Neural crest cell (in vitro differentiated cells): ENCODE measurements around the gene RARRES1. TPM values are rescaled to one million over a fixed set of nuclear protein-coding genes. Genes with fewer than 3 reads are reported as not detected.

Source experiments
- DNase-seq: peaks from one replicate; pipeline ENCODE4 v3.0.0; 2021; ENCODE audit warnings: low read depth, mixed read lengths, low spot score
- H3K27ac Mint-ChIP-seq: one replicate; pipeline ENCODE4 v1.8.0; 2021; ENCODE audit warnings: mild to moderate bottlenecking, mixed read lengths; ENCODE audit not compliant: unreplicated experiment
- H3K27me3 Mint-ChIP-seq: 2 replicates; pipeline ENCODE4 v1.8.0; 2021; ENCODE audit warnings: low read depth, mild to moderate bottlenecking, mixed read lengths
- H3K36me3 Mint-ChIP-seq: 2 replicates; pipeline ENCODE4 v1.8.0; 2021; ENCODE audit warnings: low read depth, mild to moderate bottlenecking, mixed read lengths
- H3K4me1 Mint-ChIP-seq: 2 replicates; pipeline ENCODE4 v1.8.0; 2021; ENCODE audit warnings: mixed read lengths
- H3K4me3 Mint-ChIP-seq: one replicate; pipeline ENCODE4 v1.8.0; 2021; ENCODE audit warnings: mild to moderate bottlenecking, mixed read lengths
- H3K9me3 Mint-ChIP-seq: 2 replicates; pipeline ENCODE4 v1.8.0; 2021; ENCODE audit warnings: mixed read lengths
- CTCF ChIP-seq: fragments of 200-600 bp; sonication (generic); conservative IDR thresholded peaks from 2 replicates; pipeline ENCODE4 v1.5.0; 2021; ENCODE audit warnings: antibody characterized with exemption, mild to moderate bottlenecking
- total RNA-seq: library from RNA; stranded (reverse); gene quantifications from 2 replicates; pipeline ENCODE4 v1.2.1, GENCODE V29; 2021

RARRES1 gene
- total RNA-seq, 1 donor from 2014 or later = 1.4 TPM

- Mint-ChIP-seq H3K27me3 (no peaks in the 10 kb centered on the region), H3K36me3 (peaks cover 18% of the 10 kb centered on the region), H3K27ac (no peak overlapping the region), H3K9me3 (no peaks in the 10 kb centered on the region), H3K4me1 (no peaks in the 10 kb centered on the region), H3K4me3 (no peak overlapping the region)
- no peak for DNase-seq
- no peak for TF ChIP-seq CTCF
Observed at GRCh38 chr3:158744567-158745288, 12.5 kb upstream of the RARRES1 start.

- H3K4me1 Mint-ChIP-seq = no peaks in the 10 kb centered on the region
- no peak overlapping the region for H3K4me3 Mint-ChIP-seq
- no peak for DNase-seq
- no peaks in the 10 kb centered on the region for H3K9me3 Mint-ChIP-seq
- no peaks in the 10 kb centered on the region for H3K27me3 Mint-ChIP-seq
- no peak for TF ChIP-seq CTCF
- H3K27ac Mint-ChIP-seq = peak overlapping the region; percentile 7
- peaks cover 18% of the 10 kb centered on the region for H3K36me3 Mint-ChIP-seq
Observed at GRCh38 chr3:158743664-158744566, 11.7 kb upstream of the RARRES1 start.

GRCh38 chr3:158742871-158743663, 10.8 kb upstream of the RARRES1 start:
- peaks cover 18% of the 10 kb centered on the region for H3K36me3 Mint-ChIP-seq
- no peak overlapping the region for H3K4me3 Mint-ChIP-seq
- no peaks in the 10 kb centered on the region for H3K4me1 Mint-ChIP-seq
- no peaks in the 10 kb centered on the region for H3K9me3 Mint-ChIP-seq
- H3K27me3 Mint-ChIP-seq = no peaks in the 10 kb centered on the region
- no peak overlapping the region for H3K27ac Mint-ChIP-seq
- no peak for DNase-seq
- TF ChIP-seq CTCF = no peak

GRCh38 chr3:158739661-158740060, 7.4 kb upstream of the RARRES1 start:
- H3K9me3 Mint-ChIP-seq = no peaks in the 10 kb centered on the region
- no peak overlapping the region for H3K4me3 Mint-ChIP-seq
- H3K36me3 Mint-ChIP-seq = peaks cover 30% of the 10 kb centered on the region
- no peak overlapping the region for H3K27ac Mint-ChIP-seq
- H3K4me1 Mint-ChIP-seq = no peaks in the 10 kb centered on the region
- DNase-seq = no peak
- H3K27me3 Mint-ChIP-seq = no peaks in the 10 kb centered on the region
- no peak for TF ChIP-seq CTCF

GRCh38 chr3:158739078-158739477, 6.8 kb upstream of the RARRES1 start:
- Mint-ChIP-seq H3K36me3 (peaks cover 33% of the 10 kb centered on the region), H3K4me1 (no peaks in the 10 kb centered on the region), H3K27me3 (no peaks in the 10 kb centered on the region), H3K4me3 (no peak overlapping the region), H3K9me3 (no peaks in the 10 kb centered on the region), H3K27ac (no peak overlapping the region)
- no peak for DNase-seq
- TF ChIP-seq CTCF = no peak
